ENCODE measurements around the gene MISP3.

MISP3 gene

GRCh38 chr19:14078411-14078810, 5.8 kb downstream of the MISP3 start:
- peak in 1 of 58 donors; percentile 4 for DNase-seq

GRCh38 chr19:14080887-14081796, 8.6 kb downstream of the MISP3 start:
- DNase-seq: peak; percentile 82 to 100 (median 97)

- DNase-seq: peak in 14 of 58 donors; percentile 22 to 65 (median 55)
Observed at GRCh38 chr19:14081797-14082674, 9.4 kb downstream of the MISP3 start.

- DNase-seq: no peak
Observed at GRCh38 chr19:14082675-14082960, 10.0 kb downstream of the MISP3 start.

- no peak for DNase-seq
Observed at GRCh38 chr19:14085309-14085995, 12.9 kb downstream of the MISP3 start, which contains the start of gene C19orf67. C19orf67 (minus strand) TSS chr19:14085783; CDS start chr19:14085627, 156 bp downstream.

GRCh38 chr19:14086098-14086497, 13.5 kb downstream of the MISP3 start:
- DNase-seq: no peak

GRCh38 chr19:14088634-14089411, 16.2 kb downstream of the MISP3 start:
- DNase-seq: no peak

GRCh38 chr19:14089412-14089661, 16.8 kb downstream of the MISP3 start:
- DNase-seq: peak in 1 of 58 donors; percentile 22

- peak in 28 of 58 donors; percentile 16 to 57 (median 34) for DNase-seq
Observed at GRCh38 chr19:14089662-14090508, 17.3 kb downstream of the MISP3 start.

GRCh38 chr19:14090509-14091080, 18.0 kb downstream of the MISP3 start, which contains the start of gene SAMD1:
SAMD1 (minus strand) TSS chr19:14090751.
- DNase-seq: peak in 57 of 58 donors; percentile 18 to 90 (median 79)

- peak in 47 of 58 donors; percentile 35 to 90 (median 80) for DNase-seq
Observed at GRCh38 chr19:14091081-14091812, 18.7 kb downstream of the MISP3 start.

GRCh38 chr19:14091813-14092462, 19.4 kb downstream of the MISP3 start:
- peak in 4 of 58 donors; percentile 5 to 49 (median 40) for DNase-seq

GRCh38 chr19:14093117-14093823, 20.7 kb downstream of the MISP3 start:
- no peak for DNase-seq

- no peak for DNase-seq
Observed at GRCh38 chr19:14094854-14095253, 22.3 kb downstream of the MISP3 start.

- no peak for DNase-seq
Observed at GRCh38 chr19:14096272-14096992, 23.8 kb downstream of the MISP3 start.

- DNase-seq: no peak
Observed at GRCh38 chr19:14097532-14098151, 25.1 kb downstream of the MISP3 start.

Data from anterior cingulate cortex (tissue), 58 donors.